Measurements from ENCODE around the gene LBP. TPM values are rescaled to one million over a fixed set of nuclear protein-coding genes. Genes with fewer than 3 reads are reported as not detected.
"Not testable (repeated sequence)": the region's sequence is repeated elsewhere in the genome, so short reads cannot be mapped to it uniquely, and the experiment has no call there.

Gene LBP
- total RNA-seq, 4 donors from 2014 or later, result 0.38 to 6.2 TPM; not detected in 2

- WGBS, result 91% methylated on average over 17 of the region's 29 CpGs
- peaks cover 4% of the 10 kb centered on the region for H3K36me3 ChIP-seq
- H3K4me1 ChIP-seq, result no peaks in the 10 kb centered on the region
- H3K4me3 ChIP-seq, result no peak overlapping the region
- TF ChIP-seq CTCF (IDR thresholded peaks at IDR 0.05) (no peak), EP300 (IDR thresholded peaks at IDR 0.05) (no peak), POLR2A (IDR thresholded peaks at IDR 0.05) (no peak), POLR2AphosphoS5 (IDR thresholded peaks at IDR 0.05) (no peak)
- H3K27ac ChIP-seq, result no peak overlapping the region
- no peaks in the 10 kb centered on the region for H3K27me3 ChIP-seq
- H3K9me3 ChIP-seq, result no peaks in the 10 kb centered on the region
- DNase-seq (ENCODE audit: low spot score in 2 of 2), result peak; percentile 32 to 69
Measured at GRCh38 chr20:38407321-38407720, 61.0 kb downstream of the LBP start.

- H3K4me3 ChIP-seq; H3K27ac ChIP-seq; H3K27me3 ChIP-seq; DNase-seq (ENCODE audit: low spot score in 2 of 2); H3K9me3 ChIP-seq; H3K4me1 ChIP-seq; H3K36me3 ChIP-seq: not testable (repeated sequence)
- 88% methylated on average over 9 of the region's 9 CpGs for WGBS
Measured at GRCh38 chr20:38407822-38408221, 61.5 kb downstream of the LBP start.

GRCh38 chr20:38412877-38413577 is 66.7 kb downstream of the LBP start:
- DNase-seq (ENCODE audit: low spot score in 2 of 2), result peak; percentile 11 to 45
- 83% methylated on average over 9 of the region's 9 CpGs for WGBS
- no peaks in the 10 kb centered on the region for H3K27me3 ChIP-seq
- H3K36me3 ChIP-seq, result peaks cover 33% of the 10 kb centered on the region
- H3K27ac ChIP-seq, result no peak overlapping the region
- no peaks in the 10 kb centered on the region for H3K4me1 ChIP-seq
- TF ChIP-seq CTCF (IDR thresholded peaks at IDR 0.05), result no peak
- TF ChIP-seq POLR2AphosphoS5 (IDR thresholded peaks at IDR 0.05), result no peak
- no peak for TF ChIP-seq POLR2A (IDR thresholded peaks at IDR 0.05)
- TF ChIP-seq EP300 (IDR thresholded peaks at IDR 0.05), result no peak
- no peaks in the 10 kb centered on the region for H3K9me3 ChIP-seq
- H3K4me3 ChIP-seq, result no peak overlapping the region

GRCh38 chr20:38414769-38415450 is 68.6 kb downstream of the LBP start:
- Histone ChIP-seq H3K4me3 (no peak overlapping the region), H3K9me3 (no peaks in the 10 kb centered on the region), H3K27me3 (no peaks in the 10 kb centered on the region), H3K36me3 (peaks cover 51% of the 10 kb centered on the region), H3K27ac (no peak overlapping the region), H3K4me1 (peaks cover 4% of the 10 kb centered on the region)
- no peak for TF ChIP-seq POLR2AphosphoS5 (IDR thresholded peaks at IDR 0.05)
- TF ChIP-seq EP300 (IDR thresholded peaks at IDR 0.05), result no peak
- TF ChIP-seq POLR2A (IDR thresholded peaks at IDR 0.05), result no peak
- no peak for TF ChIP-seq CTCF (IDR thresholded peaks at IDR 0.05)
- WGBS, result 94% methylated on average over 14 of the region's 14 CpGs
- DNase-seq (ENCODE audit: low spot score in 2 of 2), result peak; percentile 28

GRCh38 chr20:38418509-38419204 is 72.4 kb downstream of the LBP start:
- H3K36me3 ChIP-seq, result peaks cover 79% of the 10 kb centered on the region
- H3K4me3 ChIP-seq, result no peak overlapping the region
- H3K9me3 ChIP-seq, result no peaks in the 10 kb centered on the region
- DNase-seq (ENCODE audit: low spot score in 2 of 2), result peak in 1 of 2 donors; percentile 38
- H3K27me3 ChIP-seq, result no peaks in the 10 kb centered on the region
- WGBS, result 53% methylated on average over 3 of the region's 4 CpGs
- TF ChIP-seq EP300 (IDR thresholded peaks at IDR 0.05) (no peak), POLR2A (IDR thresholded peaks at IDR 0.05) (no peak), CTCF (IDR thresholded peaks at IDR 0.05) (no peak), POLR2AphosphoS5 (IDR thresholded peaks at IDR 0.05) (no peak)
- H3K4me1 ChIP-seq, result peaks cover 4% of the 10 kb centered on the region
- no peak overlapping the region for H3K27ac ChIP-seq
